Measurements from ENCODE around the gene CCL14.
"Not testable (repeated sequence)": the region's sequence is repeated elsewhere in the genome, so short reads cannot be mapped to it uniquely, and the experiment has no call there.

The CCL14 gene

GRCh38 chr17:35942588-35943186, 43.8 kb downstream of the CCL14 start:
- DNase-seq (ENCODE audit: low read depth in 2 of 2) = no peak

GRCh38 chr17:35938492-35938891, 48.0 kb downstream of the CCL14 start:
- DNase-seq (ENCODE audit: low read depth in 2 of 2) = not testable (repeated sequence)

GRCh38 chr17:35936063-35936462, 50.5 kb downstream of the CCL14 start:
- no peak for DNase-seq (ENCODE audit: low read depth in 2 of 2)

- no peak for DNase-seq (ENCODE audit: low read depth in 2 of 2)
These were observed 51.8 kb downstream of the CCL14 start for GRCh38 chr17:35934760-35935159.
